GM04504 (cell line): ENCODE results near the gene ALPK3.

Experiments used
- DNase-seq: peaks from one replicate; pipeline ENCODE4 v3.0.0-alpha.2; 2012; ENCODE audit warnings: low read depth

ALPK3 gene, protein sequence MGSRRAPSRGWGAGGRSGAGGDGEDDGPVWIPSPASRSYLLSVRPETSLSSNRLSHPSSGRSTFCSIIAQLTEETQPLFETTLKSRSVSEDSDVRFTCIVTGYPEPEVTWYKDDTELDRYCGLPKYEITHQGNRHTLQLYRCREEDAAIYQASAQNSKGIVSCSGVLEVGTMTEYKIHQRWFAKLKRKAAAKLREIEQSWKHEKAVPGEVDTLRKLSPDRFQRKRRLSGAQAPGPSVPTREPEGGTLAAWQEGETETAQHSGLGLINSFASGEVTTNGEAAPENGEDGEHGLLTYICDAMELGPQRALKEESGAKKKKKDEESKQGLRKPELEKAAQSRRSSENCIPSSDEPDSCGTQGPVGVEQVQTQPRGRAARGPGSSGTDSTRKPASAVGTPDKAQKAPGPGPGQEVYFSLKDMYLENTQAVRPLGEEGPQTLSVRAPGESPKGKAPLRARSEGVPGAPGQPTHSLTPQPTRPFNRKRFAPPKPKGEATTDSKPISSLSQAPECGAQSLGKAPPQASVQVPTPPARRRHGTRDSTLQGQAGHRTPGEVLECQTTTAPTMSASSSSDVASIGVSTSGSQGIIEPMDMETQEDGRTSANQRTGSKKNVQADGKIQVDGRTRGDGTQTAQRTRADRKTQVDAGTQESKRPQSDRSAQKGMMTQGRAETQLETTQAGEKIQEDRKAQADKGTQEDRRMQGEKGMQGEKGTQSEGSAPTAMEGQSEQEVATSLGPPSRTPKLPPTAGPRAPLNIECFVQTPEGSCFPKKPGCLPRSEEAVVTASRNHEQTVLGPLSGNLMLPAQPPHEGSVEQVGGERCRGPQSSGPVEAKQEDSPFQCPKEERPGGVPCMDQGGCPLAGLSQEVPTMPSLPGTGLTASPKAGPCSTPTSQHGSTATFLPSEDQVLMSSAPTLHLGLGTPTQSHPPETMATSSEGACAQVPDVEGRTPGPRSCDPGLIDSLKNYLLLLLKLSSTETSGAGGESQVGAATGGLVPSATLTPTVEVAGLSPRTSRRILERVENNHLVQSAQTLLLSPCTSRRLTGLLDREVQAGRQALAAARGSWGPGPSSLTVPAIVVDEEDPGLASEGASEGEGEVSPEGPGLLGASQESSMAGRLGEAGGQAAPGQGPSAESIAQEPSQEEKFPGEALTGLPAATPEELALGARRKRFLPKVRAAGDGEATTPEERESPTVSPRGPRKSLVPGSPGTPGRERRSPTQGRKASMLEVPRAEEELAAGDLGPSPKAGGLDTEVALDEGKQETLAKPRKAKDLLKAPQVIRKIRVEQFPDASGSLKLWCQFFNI (N-terminal part only)

DNA sequence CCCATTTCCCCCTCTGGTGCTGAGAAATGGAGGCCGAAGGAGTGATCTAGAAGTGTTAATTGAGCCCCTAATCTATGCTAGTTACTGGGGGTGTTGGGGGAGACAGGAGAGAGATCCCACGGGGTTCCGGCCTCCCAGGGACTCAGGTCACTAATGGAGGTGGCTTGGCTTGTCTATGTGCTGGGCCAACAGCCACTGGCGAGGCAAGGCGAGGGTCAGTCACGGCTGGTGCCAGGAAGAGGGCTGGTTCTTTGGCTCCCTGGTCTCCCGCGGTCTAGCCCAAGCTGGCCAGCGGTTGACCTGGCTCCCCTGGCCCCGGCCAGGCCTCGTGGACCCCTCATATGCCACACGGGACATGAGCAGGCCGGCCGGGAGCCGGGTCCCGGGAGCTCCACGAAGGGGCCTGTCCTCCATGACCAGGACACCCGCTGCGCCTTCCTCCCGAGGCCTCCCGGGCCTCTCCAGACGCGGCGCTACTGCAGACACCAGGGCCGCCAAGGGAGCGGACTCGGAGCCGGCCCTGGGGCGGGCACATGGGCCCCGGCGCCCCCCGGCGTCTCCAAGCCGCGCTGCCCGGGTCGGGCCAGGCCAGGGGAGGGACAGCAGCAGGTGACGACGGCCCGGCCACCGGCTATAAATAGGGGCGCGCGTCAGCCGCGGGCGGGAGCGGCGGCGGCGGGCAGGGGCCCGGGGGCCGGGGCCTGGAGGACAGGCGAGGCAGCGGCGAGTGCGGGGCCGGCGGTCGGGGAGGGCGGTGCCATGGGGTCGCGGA is at the start of gene ALPK3:
Gene ALPK3, plus strand, starts transcription at position 663 of the 772 bp plus-strand sequence. Its CDS starts 97 bp downstream, at position 760.
- no peak for DNase-seq

DNA sequence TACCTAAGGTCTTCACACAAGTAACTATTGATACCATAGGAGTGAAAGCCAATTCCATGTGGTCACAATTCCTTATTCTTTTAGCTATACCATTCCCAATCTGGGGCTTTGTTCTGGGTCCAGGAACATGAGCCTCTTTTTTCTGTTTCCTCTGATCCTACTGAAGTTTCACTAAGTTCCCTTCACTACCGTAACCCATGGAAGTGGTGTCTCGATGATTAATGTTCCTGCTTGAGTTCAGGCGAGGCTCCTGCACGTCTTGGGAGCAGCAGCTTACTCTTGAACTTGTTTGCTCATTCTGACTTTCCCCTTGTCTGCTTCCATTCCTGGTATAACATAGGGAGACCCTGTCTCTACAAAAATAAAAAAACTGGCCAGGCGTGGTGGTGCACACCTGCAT is 45.1 kb upstream of the ALPK3 start:
- no peak for DNase-seq

DNA sequence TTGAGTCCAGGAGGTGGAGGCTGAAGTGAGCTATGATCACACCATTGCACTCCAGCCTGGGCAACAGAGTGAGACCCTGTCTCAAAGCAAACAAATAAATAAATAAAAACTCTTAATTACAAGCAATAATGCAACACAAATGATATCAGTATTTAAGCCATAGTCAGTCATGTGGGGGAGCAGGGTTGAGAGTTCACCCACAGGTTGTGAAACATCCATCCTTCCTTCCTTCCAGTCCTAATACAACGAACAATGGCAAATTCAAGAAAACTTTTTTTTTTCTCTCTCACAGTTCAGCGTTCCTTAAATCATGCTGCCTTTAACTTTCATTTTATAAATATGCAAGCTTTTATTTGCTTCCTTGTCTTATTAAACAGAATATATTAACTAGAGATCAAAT is 44.7 kb upstream of the ALPK3 start:
- DNase-seq: no peak

DNA sequence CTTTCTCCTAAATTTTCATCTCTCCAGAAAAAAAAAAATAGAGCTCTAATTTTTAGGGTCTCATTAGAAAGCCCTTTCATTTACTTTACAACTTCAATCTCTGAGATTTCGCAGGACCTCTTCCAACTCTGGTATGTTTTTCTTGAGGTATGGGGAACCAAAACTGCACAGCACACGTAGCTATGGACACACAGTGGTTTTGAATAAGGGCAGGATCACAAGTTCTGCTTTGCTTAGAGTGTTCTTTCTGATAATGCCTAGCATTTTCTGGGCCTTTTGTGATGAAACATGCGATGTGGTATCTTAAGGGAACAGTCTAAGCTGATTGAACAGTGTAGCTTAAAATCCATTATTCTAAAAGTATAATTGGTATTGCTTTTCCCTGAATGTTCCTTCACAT is 43.4 kb upstream of the ALPK3 start:
- DNase-seq: no peak

DNA sequence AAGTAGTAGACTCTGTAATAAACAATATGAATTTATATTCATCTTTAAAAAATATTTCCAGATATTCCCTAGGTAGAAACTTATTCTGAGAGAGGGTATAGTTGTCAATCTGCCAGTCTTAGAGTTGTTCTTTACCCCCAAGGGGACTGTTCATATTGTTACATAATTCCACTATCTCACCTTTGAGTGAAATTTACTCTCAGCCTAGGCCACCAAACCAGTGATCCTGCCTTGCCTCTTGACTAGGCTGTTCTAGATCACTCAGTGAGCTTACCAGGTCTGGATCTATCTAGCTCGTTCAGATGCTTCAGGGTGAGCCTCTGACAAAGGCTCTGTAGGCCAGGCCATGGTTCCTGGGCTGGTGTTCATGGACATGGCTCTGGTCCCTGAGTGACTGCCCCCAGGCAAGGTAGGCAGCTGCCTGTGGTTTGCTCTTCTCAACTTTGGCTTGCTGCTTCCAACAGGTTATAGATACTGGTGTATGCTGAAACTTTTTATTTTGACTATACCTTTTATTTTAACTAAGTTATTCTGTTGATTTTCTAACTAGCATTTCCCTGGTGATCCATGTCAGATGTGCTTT is 41.2 kb upstream of the ALPK3 start:
- DNase-seq: no peak

DNA sequence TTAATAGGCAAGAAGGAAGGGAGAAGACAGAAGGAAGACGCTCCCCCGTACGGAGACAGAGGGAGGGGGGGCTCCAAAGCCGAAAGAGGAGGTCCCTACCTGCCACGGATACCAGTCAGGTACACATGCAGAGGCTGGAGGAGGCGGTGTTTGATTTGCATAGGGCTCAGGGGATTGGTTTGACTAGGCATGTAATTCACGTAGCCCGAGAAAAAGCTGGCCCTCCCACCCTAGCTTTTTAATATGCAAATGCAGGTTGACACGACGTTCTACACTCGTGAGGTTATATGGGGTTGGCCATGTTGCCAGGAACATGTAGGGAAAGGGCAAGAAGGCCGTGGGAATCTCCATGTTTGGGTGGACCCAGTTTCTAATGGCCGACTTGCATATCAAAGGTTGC is 39.0 kb upstream of the ALPK3 start:
- no peak for DNase-seq

DNA sequence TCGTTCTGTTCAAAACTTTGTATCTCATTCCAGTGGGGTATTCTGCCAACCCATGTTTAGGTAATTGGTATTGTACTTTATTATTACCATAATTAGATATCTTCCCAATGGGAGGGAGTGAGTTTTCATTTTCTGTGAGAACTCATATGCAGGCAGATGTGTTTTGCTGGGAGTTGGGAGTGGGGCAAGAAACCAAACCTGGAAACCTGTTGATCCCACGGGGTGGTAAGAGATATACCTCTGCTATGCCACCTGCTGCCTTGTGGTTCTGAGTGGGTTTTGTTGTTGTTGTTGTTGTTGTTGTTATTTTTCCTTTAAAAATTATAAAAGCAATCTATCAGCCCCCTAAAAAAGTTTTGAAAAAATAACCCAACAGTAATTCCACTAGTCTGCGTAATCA is 36.7 kb upstream of the ALPK3 start:
- DNase-seq: no peak

DNA sequence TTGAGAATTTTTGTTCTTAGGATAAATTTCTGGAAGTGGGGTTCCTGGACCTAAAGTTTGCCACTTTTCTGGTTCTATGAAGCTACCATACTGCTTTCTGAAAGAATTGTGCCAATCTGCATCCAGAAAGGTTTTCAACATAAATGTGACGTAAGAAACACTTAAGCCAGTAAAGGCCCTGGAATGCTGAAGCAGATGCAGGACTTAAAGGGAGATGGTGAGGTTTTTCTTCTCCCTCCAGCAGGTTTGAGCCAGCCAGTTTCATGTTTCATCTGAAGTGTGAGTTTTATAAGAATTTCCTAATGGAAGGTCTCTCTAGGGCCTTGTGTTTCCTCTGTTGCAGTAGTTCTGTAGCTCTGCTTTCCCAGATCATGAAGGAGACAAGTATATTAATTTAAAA is 35.7 kb upstream of the ALPK3 start:
- no peak for DNase-seq

DNA sequence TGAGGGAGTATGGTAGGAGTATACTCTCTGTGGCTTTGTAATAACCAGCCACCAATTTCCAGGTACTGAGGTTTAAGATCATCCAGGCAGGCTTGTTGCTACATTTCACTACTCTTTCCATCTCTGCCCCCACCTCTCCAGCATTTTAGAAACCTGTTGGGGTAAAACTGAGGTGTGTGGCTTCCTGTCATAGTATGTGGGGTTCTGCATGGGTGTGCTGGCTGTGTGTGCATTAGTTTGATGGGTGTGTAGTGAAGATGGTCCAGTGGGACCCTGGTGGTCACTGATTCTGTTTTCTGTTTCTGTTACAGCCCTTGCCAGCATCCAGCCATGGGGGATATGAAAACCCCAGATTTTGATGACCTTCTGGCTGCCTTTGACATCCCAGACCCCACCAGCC is 34.8 kb upstream of the ALPK3 start:
- no peak for DNase-seq

DNA sequence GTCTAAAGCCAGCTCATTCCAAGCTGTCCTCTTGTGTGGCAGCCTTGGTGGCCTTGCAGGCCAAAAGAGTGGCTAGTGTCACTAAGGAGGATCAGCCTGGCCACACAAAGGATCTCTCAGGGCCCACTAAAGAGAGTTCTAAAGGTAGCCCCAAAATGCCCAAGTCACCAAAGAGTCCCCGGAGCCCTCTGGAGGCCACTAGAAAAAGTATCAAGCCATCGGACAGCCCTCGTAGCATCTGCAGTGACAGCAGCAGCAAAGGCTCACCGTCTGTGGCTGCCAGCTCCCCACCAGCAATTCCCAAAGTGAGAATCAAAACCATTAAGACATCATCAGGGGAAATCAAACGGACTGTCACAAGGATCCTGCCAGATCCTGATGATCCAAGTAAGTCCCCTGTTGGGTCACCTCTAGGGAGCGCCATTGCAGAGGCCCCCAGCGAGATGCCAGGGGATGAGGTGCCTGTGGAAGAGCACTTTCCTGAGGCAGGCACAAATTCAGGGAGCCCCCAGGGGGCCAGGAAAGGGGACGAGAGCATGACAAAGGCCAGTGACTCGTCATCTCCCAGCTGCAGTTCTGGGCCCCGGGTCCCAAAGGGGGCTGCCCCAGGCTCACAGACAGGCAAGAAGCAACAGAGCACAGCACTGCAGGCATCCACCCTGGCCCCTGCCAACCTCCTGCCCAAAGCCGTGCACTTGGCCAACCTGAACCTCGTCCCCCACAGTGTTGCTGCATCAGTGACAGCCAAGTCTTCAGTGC is 33.5 kb upstream of the ALPK3 start:
- DNase-seq: no peak

DNA sequence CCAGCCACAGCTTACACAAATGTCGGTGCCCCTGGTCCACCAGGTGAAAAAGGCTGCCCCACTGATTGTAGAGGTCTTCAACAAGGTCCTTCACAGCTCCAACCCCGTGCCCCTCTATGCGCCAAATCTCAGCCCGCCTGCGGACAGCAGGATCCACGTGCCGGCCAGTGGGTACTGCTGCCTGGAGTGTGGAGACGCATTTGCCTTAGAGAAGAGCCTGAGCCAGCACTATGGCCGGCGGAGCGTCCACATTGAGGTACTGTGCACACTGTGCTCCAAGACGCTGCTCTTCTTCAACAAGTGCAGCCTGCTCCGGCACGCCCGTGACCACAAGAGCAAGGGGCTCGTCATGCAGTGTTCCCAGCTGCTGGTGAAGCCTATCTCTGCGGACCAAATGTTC is 32.9 kb upstream of the ALPK3 start:
- DNase-seq: no peak

DNA sequence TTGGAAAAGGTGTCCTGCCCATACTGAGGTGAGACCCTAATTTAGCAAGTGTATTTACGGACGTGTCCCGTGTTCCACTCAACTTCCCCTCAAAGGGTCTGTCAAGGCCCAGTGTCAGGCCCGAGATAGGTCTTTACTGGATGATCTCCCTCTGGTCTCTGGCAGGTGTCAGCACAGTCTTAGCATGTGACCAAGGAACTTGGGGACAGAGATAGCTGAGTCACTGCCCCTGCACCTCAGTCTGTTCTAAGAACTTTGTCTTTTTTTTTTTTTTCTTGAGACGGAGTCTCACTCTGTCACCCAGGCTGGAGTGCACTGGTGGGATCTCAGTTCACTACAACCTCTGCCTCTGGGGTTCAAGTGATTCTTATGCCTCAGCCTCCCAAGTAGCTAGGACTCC is 32.1 kb upstream of the ALPK3 start:
- no peak for DNase-seq

DNA sequence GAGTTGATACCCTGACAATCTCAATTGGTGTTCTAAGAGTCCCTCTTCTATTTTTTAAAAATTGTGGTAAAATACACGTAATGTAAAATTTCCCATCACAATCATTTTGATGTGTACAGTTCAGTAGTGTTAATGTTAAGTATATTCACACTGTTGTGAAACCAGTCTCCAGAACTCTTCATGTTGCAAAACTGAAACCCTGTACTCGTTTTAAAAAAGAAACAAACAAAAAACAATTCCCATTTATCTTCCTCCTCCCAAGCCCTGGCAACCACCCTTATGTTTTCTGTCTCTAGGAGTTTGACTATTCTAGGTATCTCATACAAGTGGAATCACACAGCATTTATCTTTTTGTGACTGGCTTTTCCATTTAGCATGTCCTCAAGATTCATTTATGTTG is 28.7 kb upstream of the ALPK3 start:
- DNase-seq: no peak

DNA sequence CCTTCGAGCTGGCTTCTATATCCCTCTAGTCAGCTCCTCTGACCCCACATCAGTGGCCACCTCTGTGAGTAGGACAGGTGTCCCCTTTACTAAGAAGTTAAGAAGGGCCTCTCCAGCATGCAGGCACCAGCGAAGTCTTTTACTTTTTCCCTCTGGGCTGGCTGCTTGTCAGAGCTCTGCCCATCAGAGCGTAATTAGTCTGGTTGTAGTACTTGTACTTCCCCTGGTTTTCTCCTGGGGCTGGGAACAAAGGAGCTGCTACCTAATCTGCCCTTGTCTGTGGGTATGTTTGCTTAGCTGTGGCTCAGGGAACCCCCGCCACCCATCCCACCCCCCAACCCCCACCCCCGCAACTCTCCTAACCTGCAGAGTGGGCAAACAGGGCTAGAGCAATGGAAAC is 27.4 kb upstream of the ALPK3 start:
- no peak for DNase-seq

DNA sequence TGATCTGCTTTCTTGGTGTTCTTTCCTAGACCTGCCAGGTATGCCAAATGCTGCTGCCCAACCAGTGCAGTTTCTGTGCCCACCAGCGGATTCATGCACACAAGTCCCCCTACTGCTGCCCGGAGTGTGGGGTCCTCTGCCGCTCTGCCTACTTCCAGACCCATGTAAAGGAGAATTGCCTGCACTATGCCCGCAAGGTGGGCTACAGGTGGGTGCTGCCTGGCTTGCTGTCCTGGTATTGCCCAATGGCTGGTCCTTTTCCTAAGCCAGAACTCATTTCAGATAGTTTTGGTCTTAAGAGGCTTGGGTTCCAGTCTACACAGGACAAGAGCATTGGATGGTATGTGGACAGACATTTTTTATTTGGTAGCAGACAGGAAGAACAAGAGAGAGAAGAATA is 26.5 kb upstream of the ALPK3 start:
- DNase-seq: no peak

DNA sequence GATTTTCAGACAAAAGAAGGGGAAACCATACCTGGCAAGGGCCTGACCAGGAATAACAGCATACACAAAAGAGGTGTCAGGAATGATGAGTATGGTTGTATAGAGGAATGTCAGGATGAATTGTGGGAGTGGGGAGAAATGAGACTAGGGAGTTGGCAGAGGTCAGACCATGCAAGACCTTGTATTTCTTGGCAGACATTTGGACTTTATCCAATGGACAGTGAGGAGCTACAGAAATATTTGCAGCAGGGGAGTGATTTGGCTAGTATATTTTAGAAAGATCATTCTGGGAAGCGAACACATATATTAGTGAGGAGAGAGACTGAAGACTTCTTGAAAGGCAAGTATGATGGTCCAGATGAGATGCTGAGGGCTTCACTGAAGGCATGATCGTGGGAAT is 25.4 kb upstream of the ALPK3 start:
- DNase-seq: no peak

DNA sequence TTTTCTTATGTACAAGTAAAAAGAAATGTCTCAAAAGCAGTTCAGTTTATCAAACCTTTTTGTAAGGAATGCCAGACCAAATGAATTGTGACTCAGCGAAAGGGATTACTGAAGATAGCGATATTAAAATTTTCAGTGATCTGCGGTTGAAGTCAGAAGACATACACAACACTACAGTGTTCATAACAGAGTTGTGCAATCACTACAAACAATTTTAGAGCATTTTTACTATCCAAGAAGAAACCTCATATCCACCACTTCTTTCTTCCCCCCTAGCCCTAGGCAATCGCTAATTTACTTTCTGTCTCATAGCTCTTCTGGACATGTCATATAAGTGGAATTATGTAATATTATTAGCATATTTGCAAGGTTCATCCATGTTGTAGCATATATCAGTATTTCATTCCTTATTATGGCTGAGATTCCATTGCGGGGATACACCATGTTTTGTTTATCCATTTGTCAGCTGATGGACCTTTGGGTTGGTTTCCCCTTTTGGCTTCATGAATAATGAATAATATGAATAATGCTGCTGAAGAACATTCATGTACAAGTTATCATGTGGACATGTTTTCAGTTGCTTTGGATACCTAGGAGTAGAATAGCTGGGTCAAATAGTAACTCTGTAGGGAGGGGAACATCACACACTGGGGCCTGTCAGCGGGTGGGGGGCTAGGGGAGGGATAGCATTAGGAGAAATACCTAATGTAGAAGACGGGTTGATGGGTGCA is 23.6 kb upstream of the ALPK3 start:
- DNase-seq: no peak

DNA sequence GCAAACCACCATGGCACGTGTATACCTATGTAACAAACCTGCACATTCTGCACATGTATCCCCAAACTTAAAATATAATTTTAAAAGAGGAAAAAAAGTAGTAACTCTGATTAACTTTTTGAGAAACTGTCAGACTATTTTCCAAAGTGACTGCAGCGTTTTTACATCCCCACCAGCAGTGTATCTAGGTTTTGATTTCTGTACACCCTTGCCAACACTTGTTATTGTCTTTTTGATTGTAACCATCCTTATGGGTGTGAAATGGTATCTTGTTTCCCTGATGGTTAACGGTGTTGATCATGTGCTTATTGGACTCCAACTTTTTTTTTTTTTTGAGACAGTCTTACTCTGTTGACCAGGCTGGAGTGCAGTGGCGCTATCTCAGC is 23.0 kb upstream of the ALPK3 start:
- no peak for DNase-seq

DNA sequence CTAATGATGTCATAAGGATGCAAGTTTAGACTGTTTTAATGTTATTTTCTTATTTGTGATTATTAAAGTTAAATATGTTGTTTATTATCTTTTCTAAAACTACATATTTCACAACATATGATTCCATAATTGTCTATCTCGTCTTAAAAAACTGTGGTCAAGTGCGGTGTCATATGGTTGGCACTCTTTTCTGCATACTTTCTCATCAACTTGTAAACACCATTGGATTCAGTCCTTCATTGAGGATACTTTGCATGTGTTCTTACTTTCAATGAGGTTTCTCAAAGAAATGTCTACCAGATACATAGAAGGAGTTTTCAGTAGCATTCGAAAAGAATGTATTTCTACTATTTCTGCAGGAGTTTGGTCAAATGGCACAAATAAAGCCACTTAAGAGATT is 22.0 kb upstream of the ALPK3 start:
- no peak for DNase-seq

DNA sequence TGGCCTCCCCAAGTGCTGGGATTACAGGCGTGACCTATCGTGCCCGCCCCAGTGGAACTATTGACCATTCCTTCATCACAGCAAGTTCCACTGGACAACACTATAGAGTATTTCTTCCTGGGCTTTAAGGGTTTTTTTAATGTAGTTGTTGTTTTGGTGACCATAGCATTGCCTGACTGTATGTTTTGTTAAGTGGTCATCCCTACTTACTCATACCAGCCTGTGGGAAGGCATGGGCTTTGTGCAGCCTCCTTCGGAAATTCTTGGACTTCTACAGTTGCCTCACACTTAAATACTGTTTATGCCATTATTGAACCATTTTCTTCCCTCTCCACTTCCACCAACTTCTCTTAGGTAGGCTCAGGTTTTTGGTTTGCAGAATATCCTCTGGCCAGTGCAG is 19.9 kb upstream of the ALPK3 start:
- no peak for DNase-seq
